Measurements from ENCODE around the gene ADD1.

ADD1 gene

DNA sequence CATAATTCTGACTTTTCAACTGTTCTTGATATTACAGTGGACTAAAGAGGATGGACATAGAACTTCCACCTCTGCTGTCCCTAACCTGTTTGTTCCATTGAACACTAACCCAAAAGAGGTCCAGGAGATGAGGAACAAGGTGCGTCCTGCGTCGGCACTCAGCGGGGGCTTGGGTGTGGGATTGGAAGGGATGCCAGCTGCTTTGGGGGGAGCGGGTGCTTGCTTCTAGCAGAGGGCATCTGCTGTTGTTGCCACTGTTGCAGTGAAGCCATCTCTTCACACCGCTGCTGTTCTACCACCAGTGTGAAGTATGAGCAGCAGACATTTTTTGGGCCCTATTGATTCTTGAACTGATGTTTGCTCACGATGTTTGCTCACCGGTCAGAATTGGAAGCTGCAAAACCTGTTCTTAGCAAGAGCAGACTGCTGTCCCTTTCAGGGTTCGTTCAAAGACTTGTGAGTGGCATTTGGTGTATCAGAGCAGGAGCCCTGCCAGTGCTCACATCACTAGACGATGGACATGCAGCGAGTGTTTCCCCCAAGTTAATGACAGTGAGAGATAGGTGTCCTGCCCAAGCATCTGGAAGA is 64.2 kb downstream of the ADD1 start:
- Histone ChIP-seq H3K9me2 (replicated peaks; ENCODE audit: control insufficient read depth, low read length) (no peaks in the 10 kb centered on the region), H3K4me3 (ENCODE audit: low read length) (no peak overlapping the region), H3K27me3 (ENCODE audit: control insufficient read depth, low read length) (no peaks in the 10 kb centered on the region), H3K36me3 (ENCODE audit: control insufficient read depth, low read length) (peaks cover 21% of the 10 kb centered on the region), H3K4me1 (ENCODE audit: control insufficient read depth, low read length) (no peaks in the 10 kb centered on the region), H3F3A (ENCODE audit: control insufficient read depth, insufficient read depth) (no peaks in the 10 kb centered on the region), H4K20me1 (ENCODE audit: control insufficient read depth, insufficient read depth, low read depth, low read length) (0 out of 2 replicates have a peak, but pooled peaks cover 4% of the 10 kb centered on the region), H3K4me2 (ENCODE audit: low read length) (no peak overlapping the region), H3K9me3 (ENCODE audit: control insufficient read depth, insufficient read depth, low read length) (no peaks in the 10 kb centered on the region), H3K79me2 (ENCODE audit: control insufficient read depth, low read length) (no peaks in the 10 kb centered on the region), H3K27ac (ENCODE audit: low read depth, low read length) (no peak overlapping the region)
- TF ChIP-seq EZH2phosphoT487 (IDR thresholded peaks at IDR 0.05; ENCODE audit: borderline replicate concordance, low read length) = no peak
- TF ChIP-seq, protein P1, sequence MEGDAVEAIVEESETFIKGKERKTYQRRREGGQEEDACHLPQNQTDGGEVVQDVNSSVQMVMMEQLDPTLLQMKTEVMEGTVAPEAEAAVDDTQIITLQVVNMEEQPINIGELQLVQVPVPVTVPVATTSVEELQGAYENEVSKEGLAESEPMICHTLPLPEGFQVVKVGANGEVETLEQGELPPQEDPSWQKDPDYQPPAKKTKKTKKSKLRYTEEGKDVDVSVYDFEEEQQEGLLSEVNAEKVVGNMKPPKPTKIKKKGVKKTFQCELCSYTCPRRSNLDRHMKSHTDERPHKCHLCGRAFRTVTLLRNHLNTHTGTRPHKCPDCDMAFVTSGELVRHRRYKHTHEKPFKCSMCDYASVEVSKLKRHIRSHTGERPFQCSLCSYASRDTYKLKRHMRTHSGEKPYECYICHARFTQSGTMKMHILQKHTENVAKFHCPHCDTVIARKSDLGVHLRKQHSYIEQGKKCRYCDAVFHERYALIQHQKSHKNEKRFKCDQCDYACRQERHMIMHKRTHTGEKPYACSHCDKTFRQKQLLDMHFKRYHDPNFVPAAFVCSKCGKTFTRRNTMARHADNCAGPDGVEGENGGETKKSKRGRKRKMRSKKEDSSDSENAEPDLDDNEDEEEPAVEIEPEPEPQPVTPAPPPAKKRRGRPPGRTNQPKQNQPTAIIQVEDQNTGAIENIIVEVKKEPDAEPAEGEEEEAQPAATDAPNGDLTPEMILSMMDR (IDR thresholded peaks at IDR 0.05; ENCODE audit: low read depth, low read length, poor library complexity, severe bottlenecking) = no peak

- Histone ChIP-seq H3K9me2 (replicated peaks; ENCODE audit: control insufficient read depth, low read length) (no peaks in the 10 kb centered on the region), H3K9me3 (ENCODE audit: control insufficient read depth, insufficient read depth, low read length) (no peaks in the 10 kb centered on the region), H3K27me3 (ENCODE audit: control insufficient read depth, low read length) (no peaks in the 10 kb centered on the region), H3K4me2 (ENCODE audit: low read length) (no peak overlapping the region), H3K36me3 (ENCODE audit: control insufficient read depth, low read length) (peaks cover 18% of the 10 kb centered on the region), H3K4me3 (ENCODE audit: low read length) (no peak overlapping the region), H3K79me2 (ENCODE audit: control insufficient read depth, low read length) (no peaks in the 10 kb centered on the region), H3K4me1 (ENCODE audit: control insufficient read depth, low read length) (no peaks in the 10 kb centered on the region), H4K20me1 (ENCODE audit: control insufficient read depth, insufficient read depth, low read depth, low read length) (0 out of 2 replicates have a peak, but pooled peaks cover 4% of the 10 kb centered on the region), H3K27ac (ENCODE audit: low read depth, low read length) (no peak overlapping the region), H3F3A (ENCODE audit: control insufficient read depth, insufficient read depth) (no peaks in the 10 kb centered on the region)
- TF ChIP-seq, protein P1 (IDR thresholded peaks at IDR 0.05; ENCODE audit: low read depth, low read length, poor library complexity, severe bottlenecking) = no peak
- TF ChIP-seq EZH2phosphoT487 (IDR thresholded peaks at IDR 0.05; ENCODE audit: borderline replicate concordance, low read length) = no peak
Measured at GRCh38 chr4:2908686-2909085, 65.0 kb downstream of the ADD1 start.

DNA sequence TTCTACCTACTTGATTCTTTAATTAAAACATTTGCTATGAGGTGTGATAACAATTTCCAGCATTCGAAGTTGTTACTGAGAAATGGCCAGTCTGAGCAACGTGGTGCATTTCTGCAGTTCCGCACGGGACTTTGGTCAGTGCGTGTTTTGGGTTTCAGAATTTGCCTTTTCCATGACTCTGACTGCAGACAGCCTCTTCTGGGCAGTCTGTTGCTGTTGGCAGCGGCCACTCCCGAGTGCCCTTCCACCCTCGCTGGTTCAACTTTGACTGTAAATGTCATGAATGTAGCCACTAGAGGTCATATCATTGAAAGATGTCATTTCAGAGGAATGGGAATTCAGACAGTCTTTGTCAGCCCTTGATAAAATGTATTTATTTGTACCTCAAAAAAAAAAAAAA is 65.9 kb downstream of the ADD1 start:
- no peak for TF ChIP-seq EZH2phosphoT487 (IDR thresholded peaks at IDR 0.05; ENCODE audit: borderline replicate concordance, low read length)
- TF ChIP-seq, protein P1 (IDR thresholded peaks at IDR 0.05; ENCODE audit: low read depth, low read length, poor library complexity, severe bottlenecking) = no peak
- H3K27me3 ChIP-seq (ENCODE audit: control insufficient read depth, low read length) = no peaks in the 10 kb centered on the region
- H3K4me2 ChIP-seq (ENCODE audit: low read length) = no peak overlapping the region
- H3K4me3 ChIP-seq (ENCODE audit: low read length) = no peak overlapping the region
- peaks cover 10% of the 10 kb centered on the region for H3K36me3 ChIP-seq (ENCODE audit: control insufficient read depth, low read length)
- H3K9me2 ChIP-seq (replicated peaks; ENCODE audit: control insufficient read depth, low read length) = no peaks in the 10 kb centered on the region
- no peaks in the 10 kb centered on the region for H3K4me1 ChIP-seq (ENCODE audit: control insufficient read depth, low read length)
- no peaks in the 10 kb centered on the region for H3F3A ChIP-seq (ENCODE audit: control insufficient read depth, insufficient read depth)
- no peak overlapping the region for H3K27ac ChIP-seq (ENCODE audit: low read depth, low read length)
- no peaks in the 10 kb centered on the region for H4K20me1 ChIP-seq (ENCODE audit: control insufficient read depth, insufficient read depth, low read depth, low read length)
- H3K79me2 ChIP-seq (ENCODE audit: control insufficient read depth, low read length) = no peaks in the 10 kb centered on the region
- no peaks in the 10 kb centered on the region for H3K9me3 ChIP-seq (ENCODE audit: control insufficient read depth, insufficient read depth, low read length)

Data from DOHH2 (cell line).